HG03108 (cell line): Measurements from ENCODE around the gene ALKBH4.
"Not testable (repeated sequence)": the region's sequence is repeated elsewhere in the genome, so short reads cannot be mapped to it uniquely, and the experiment has no call there.

Experiments used
- ATAC-seq: cut with Tn5 transposase; IDR thresholded peaks from one replicate; pipeline ENCODE4 v1.9.1; 2021; ENCODE audit warnings: moderate library complexity; ENCODE audit not compliant: unreplicated experiment

ALKBH4 gene

DNA sequence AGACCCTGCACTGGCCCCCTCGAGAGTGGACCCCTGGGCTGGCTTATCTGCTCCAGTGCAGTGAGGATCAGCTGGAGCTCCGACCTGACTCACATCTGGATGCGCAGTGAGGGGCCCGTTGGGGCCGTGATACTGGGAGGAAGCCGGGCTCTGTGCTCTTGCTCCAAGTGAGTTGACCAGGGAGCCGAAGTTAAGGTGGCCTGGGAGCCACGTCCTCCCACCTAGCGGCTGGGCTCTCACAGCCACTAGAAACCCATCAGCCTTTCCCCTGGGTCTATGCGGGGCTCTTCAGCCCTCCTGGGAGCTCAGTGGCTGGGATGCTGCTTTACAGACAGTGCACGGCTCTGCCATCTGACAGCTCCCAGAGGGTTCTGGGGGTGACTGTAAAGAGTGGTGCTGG is 9.1 kb downstream of the ALKBH4 start:
- no peak for ATAC-seq

DNA sequence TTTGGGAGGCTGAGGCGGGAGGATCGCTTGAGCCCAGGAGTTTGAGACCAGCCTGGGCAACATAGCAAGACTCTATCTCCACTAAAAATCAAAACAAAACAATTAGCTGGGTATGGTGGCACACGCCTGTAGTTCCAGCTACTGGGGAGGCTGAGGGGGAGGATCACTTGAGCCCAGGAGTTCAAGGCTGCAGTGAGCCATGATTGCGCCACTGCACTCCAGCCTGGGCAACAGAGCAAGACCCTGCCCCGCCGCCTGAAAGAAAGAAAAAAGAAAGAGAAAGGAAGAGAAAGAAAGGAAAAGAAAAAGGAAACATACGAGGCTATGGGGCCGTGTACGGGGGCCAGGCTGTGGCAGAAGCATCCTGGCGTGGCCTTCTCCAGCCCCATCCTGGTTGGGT is 9.7 kb downstream of the ALKBH4 start:
- not testable (repeated sequence) for ATAC-seq

DNA sequence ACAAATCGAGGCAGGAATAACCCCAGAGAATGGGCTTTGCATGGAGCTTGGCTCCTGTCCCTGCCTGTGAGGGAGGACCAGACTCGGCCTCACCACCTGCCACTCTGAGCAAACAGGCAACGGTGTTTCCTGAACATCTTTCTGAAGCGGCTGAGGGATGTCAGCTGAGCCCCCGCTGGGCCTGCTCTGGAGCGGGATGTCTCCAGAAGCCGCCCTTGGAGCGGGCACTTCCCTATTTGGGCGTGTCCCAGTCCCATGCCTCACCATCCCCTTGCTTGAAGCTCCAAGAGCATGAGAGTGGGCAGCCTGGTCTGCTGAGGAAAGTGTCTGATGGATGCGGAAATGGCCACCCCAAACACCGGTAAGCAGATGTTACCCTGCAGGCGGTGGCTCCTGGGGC is 10.2 kb downstream of the ALKBH4 start:
- ATAC-seq, result no peak

DNA sequence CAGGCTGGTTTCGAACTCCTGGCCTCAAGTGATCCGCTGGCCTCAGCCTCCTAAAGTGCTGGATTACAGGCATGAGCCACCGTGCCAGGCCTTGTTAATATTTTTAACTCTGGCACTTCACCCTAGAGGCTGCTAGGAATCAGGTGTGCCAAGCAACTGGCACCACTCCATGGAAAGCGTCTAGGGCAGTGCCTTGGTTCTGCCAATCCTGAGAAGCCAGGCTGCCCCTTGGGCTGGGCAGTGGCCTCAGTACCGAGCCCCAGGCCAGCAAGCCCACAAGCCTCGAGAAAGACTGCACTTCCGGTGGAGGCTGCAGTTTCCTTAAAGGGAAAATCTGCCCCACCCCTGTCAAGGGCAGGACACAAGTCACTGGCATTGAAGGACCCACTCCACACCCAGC is 11.3 kb downstream of the ALKBH4 start:
- ATAC-seq, result no peak

DNA sequence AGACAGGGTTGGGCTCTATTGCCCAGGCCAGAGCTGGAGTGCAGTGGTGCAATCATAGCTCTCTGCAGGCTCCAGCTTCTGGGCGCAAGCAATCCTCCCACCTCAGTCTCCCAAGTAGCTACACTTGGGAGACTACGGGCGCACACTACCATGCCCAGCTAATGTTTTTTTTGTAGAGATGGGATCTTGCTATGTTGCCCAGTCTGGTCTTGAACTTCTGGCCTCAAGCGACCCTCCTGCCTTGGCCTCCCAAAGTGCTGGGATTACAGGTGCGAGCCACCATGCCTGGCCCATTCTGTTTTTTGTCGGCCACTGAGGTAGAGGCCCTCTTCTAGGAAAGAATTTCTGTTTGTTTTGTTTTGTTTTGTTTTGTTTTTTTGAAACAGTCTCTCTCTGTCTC is 12.2 kb downstream of the ALKBH4 start:
- ATAC-seq, result no peak

DNA sequence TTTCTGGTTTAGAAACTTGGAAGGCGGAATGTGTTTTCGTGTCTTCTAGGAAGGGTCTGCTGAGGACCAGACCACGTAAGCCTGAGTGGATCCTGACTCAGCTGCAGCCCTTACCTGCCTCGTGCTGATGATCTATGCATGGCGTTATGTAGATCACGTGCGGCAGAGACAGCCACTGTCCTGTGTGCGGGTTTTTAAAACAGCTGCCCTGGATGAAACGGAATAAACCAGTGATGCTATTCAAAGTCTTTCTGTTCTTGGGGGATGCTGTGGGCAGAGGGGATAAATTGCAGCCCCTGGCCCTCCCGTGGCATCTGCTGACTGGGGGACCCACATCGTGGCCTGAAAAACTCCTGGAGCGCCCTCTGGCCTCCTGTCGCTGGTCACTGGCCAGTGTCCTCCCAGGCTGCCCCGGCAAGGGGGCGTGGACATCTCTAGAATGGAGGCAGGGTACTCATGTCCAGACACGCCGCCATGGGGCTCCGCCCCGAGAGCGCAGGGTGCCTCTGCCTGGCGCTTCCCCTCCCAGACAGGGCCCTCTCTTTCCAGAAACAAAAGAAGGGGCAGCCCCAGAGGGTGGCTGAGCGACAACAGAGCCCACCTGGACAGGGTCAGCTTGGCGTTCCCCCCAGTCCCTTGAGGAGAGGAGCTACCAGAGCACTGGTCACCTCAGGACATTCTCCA is 13.2 kb downstream of the ALKBH4 start:
- no peak for ATAC-seq

DNA sequence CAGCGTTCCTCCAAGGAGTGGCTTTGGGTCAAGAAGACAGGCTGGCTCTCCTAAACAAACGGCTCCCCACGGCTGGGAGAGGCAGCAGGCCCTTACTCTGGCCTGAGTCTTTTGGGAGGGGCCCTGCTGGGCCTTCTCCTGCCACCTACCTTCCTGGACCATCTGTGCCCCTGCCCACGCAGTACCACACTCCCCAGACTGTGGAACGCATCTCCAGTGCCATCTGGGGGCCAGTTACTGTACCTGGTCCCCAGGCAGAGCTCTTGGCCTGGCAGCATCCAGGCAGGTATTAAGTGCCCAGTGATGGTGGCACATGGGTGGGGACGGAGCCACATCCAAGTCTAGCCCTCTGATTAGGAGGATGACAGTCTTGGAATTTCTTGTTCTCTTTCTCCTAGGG is 14.4 kb downstream of the ALKBH4 start:
- ATAC-seq, result no peak

DNA sequence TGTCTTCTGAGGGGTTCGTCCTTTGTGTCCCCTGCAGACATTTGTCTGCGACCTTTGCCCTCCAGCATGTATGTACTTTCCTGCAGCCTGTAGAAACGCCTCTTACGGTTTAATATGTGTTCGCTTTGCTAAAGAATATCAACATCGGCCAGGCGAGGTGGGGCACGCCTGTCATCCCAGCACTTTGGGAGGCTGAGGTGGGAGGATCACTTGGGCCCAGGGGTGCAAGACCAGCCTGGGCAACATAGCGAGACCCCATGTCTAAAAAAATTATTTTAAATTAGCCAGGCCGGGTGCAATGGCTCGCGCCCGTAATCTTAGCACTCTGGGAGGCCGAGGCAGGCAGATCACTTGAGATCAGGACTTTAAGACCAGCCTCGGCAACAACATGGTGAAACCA is 15.5 kb downstream of the ALKBH4 start:
- no peak for ATAC-seq

DNA sequence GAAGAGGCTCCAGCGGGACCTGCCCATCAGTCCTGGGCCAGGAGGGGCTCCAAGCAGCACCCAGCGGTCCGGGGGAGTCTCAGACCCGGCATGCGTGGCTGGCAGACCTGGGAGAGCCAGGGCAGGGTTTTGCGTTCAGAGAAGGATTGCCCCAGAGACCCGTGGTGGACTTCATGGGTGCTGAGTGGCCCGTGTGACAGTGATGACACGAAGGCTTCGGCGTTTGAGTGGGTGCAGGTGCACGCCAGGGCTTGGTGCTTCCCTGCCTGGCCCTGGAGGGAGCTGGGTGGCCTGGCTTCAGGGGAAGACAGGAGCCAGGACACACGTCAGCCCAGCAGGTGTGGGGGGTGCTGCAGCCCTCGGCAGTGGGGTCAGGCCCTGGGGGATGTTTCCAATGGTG is 17.4 kb downstream of the ALKBH4 start:
- no peak for ATAC-seq

DNA sequence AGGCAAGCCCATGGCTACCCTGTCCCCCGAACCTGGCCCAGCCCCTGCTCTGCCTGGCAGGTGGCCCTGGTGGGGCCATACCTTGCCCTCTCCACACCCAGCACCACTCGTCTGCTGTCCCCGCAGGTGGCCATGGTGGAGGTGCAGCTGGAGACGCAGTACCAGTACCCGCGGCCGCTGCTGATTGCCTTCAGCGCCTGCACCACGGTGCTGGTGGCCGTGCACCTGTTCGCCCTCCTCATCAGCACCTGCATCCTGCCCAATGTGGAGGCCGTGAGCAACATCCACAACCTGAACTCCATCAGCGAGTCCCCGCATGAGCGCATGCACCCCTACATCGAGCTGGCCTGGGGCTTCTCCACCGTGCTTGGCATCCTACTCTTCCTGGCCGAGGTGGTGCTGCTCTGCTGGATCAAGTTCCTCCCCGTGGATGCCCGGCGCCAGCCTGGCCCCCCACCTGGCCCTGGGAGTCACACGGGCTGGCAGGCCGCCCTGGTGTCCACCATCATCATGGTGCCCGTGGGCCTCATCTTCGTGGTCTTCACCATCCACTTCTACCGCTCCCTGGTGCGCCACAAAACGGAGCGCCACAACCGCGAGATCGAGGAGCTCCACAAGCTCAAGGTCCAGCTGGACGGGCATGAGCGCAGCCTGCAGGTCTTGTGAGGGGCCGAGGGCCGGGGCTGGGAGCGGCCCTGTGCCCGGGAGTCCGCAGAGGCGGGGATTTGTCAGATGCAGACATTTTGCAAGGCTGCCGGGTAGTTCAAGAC is 18.1 kb downstream of the ALKBH4 start:
- no peak for ATAC-seq

DNA sequence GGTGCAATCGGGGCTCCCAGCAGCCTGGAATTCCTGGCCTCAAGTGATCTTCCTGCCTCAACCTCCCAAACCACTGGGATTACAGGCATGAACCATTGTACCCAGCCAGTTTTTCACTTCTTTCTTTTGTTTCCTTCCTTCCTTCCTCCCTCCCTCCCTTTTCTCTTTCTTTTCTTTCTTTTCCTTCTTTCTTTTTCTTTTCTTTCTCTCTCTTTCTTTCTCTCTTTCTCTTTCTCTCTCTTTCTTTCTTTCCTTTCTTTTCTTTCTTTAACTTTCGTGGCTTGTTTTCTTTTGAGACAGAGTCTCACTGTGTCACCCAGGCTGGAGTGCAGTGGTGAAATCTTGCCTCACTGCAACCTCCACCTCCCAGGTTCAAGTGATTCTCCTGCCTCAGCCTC is 19.0 kb downstream of the ALKBH4 start:
- no peak for ATAC-seq

DNA sequence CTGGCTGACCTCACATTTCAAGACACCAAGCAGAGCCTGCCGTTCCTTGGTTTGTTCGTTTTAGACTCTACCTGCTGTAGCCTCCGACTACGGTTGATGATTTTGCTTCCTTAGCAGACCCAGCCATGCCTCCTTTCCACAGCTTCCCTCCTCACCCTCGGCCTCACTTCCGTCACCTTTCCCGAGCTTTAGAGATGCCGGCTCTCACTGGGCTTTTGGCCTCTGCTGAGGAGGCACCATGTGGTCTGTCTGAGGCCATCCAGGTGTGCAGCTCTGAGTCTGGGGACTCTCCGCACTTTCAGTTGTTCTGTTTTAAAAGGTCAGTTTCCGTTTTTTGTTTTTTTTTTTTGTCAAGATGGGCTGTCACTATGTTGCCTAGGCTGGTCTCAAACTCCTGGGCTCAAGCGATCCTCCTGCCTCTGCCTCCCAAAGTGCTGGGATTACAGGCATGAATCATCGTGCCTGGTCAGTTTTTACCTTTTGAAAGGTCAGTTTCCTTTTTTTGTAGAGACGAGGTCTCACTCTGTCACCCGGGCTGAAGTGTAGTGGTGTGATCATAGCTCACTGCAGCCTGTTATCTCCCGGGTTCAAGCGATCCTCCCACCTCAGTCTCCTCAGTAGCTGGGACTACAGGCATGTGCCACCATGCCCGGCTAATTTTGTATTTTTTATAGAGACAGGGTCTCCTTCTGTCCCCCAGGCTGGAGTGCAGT is 19.5 kb downstream of the ALKBH4 start:
- ATAC-seq, result peak; percentile 47

DNA sequence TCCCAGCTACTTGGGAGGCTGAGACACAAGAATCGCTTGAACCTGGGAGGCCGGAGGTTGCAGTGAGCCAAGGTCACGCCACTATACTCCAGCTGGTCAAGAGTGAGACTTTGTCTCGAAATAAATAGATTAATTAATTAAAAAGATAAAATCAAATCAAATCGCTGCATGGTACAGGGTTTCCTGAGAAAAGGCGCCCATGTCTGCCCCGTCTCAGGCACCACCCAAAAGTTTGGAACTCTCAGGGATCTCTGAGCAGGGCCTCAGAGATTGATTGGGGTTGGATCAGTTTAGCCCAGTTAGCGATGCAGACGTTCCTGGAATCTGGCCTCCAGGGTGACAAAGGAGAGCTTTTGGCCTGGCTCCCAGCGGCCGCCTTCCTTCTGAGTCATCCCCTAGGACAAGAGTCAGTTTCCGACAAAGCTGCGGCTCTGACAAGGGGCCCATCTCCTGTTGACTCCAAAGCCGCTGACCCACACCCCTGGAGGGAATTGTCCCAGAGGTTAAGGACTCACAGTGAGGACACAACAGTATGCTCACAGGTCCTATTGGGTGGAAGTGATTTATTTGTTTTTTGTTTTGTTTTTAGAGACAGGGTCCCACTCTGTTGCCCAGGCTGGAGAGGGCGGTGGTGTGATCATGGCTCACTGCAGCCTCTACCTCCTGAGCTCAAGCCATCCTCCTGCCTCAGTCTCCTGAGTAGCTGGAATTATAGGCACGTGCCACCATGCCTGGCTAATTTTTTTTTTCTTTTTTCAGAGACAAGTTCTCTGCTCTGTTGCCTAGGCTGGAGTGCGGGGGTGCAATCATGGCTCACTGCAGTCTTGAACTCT is 24.5 kb downstream of the ALKBH4 start:
- ATAC-seq, result no peak

DNA sequence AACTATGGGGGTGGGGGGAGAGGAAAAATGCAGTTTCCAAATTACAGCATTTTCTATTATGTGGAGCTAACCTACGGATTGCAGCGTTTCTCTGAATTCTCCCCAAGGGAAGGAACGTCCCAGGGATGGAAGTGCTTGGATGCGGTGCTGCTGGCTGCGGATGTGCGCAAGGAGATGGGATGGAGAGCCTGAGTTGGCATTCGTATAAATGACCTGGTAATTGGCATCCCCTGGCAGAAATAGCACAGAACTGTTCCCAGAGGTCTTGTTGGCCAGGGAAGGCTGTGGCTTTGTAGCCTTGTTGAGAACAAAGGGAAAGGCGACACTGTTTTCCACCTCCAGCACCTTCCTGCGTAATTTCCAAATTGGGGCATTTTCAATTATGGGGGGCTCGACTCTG is 28.5 kb downstream of the ALKBH4 start:
- ATAC-seq, result no peak

DNA sequence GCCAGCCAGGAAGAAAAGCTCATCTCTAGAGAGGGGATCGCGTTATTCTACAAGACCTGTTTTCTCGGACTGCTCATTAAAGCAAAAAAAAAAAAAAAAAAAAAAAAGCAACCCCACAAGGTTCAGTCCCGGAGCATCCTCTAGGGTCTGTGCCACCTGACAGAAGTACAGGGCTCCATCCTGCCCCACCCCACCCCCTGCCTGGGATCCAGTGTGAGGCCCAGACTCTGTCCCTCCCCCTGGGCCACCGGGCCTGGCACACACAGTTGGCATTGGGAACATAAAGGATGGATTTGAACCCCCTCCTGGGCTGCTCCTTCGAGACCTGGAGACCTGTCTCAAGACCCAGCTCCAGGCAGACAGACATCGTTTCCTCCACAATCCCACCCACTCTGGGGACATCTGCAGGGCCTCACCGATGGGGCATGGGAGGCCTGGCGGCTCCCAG is 30.6 kb downstream of the ALKBH4 start:
- no peak for ATAC-seq

DNA sequence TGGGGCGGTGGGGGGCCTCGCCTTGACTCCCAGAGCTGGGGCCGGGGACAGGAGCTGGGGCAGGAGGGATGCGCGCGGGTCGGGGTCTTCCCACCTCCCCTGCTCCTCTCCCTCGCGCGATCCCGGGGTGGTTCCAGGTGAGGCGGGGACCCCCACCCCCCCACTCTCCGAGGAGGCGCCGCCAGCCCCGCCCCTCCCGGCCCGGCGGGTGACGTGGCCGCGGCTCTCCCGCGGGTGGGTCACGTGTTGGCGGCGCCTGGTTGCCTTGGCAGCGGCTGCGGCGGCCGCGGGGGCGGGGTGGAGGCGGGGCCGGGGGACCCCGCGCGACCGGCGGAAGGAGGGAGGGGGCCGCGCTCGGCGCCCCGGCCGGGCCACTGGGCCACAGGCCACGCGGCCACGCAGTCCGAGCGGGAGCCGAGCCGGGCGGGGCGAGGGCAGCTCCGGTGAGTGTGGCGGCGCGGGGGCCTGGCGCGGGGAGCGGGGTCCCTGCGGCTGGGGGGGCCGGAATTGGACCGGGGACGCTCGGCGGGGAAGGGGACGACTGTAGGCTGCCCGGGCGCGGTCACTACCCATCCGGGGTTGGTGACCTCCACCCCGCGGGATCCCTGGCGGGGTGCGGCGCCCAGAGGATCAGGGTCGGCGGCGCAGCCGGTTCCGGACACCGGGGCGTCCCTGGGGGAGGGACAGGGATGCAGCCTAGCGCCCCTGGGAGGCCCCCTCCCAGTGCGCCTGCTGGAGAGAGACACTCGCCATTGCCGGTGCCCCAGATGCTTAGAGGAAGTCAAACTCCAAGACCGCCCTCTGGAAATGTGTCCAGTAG is 31.2 kb downstream of the ALKBH4 start, which contains the start of gene ORAI2:
ORAI2 (plus strand) TSS at position 357 of the 820 bp plus-strand sequence. CDS start 5,382 bp downstream, outside the sequence.
- peak; percentile 50 for ATAC-seq

DNA sequence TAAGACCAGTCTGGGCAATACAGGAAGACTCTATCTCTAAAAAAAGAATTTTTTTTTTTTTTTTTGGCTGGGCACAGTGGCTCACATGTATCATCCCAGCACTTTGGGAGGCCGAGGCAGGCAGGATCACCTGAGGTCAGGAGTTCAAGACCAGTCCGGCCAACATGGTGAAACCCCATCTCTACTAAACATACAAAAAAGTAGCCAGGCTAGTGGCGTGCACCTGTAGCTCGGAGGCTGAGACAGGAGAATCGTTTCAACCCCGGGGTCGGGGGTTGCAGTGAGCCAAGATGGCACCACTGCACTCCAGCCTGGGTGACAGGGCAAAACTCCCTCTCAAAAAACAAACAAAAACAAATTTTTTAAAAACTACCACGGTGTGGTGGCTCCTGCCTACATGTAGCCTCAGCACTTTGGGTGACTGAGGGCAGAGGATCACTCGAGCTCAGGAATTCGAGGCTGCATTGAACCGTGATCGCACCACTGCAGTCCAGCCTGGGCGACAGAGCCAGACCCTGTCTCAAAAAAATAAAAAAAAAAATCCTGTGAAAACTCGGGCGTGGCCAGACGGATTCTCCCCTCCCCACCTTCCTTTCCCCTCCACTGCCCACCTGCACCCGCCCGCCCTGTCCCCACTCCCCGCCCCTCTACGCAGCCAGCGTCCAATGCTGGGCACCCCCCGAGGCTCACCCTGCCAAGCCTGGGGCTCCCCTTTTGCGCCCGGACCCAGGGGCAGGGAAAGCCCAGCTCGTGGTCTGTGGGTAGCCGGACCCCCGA is 32.0 kb downstream of the ALKBH4 start:
- peak; percentile 17 for ATAC-seq

DNA sequence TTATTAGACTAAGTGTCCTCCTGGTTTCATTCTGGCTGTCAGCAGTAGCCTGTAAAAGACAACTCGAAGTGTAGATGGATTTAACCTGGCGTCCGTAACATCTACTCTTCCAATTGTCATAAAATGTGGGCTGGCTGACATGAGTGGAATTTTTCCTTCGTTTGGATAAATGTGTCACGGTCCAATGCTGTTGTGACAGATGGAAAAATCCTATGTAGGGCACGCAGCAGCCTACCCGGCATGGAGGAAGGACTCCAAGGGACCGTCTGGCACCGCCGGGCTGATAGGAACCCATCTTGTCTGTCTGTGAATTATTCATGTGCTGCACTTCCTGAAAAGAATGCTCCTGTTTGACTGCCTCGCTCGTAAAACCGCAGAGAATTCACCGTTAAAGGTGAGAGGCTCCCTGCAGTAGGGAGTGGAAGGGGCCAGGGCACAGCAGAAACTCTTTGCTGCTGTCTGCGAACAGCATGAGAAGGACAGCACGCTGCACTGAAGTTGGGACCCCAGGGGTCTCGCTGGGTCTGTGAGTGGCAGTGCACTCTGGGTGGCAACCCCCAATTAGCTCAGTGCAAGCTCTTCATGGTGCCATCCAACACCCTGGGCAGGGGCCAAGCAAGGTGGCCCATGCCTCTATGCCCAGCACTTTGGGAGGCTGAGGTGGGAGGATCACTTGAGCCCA is 32.9 kb downstream of the ALKBH4 start:
- peak; percentile 34 for ATAC-seq
